Activated naive CD8-positive, alpha-beta T cell treated with anti-CD3 and anti-CD28 coated beads, Interleukin-2, amount 10 ng/mL, durations not matched to agents 7 days and 5 days (primary cell): ENCODE results near the gene ONECUT3. TPM values are rescaled to one million over a fixed set of nuclear protein-coding genes. Genes with fewer than 3 reads are reported as not detected.

Source experiments
- ATAC-seq: fragments of 150-1000 bp; cut with Tn5 transposase; one replicate; pipeline ENCODE4 v1.10.0; 2021; ENCODE audit warnings: low read depth, moderate library complexity
- POLR2A ChIA-PET: fragments of 350-600 bp; sonication (Branson Sonifier 250); formaldehyde crosslinking; loops from one replicate; lab custom pipeline; 2021; ENCODE audit warnings: antibody characterized with exemption; lab: Charles Lee
- DNase-seq: peaks from one replicate; pipeline ENCODE4 v3.0.0; 2021
- H3K27ac Mint-ChIP-seq: one replicate; pipeline ENCODE4 v1.8.0; 2022; ENCODE audit warnings: mild to moderate bottlenecking, mixed read lengths
- H3K27me3 Mint-ChIP-seq: one replicate; pipeline ENCODE4 v1.8.0; 2022; ENCODE audit warnings: mild to moderate bottlenecking, moderate library complexity, mixed read lengths
- H3K36me3 Mint-ChIP-seq: one replicate; pipeline ENCODE4 v1.8.0; 2021; ENCODE audit warnings: mild to moderate bottlenecking, mixed read lengths
- H3K4me1 Mint-ChIP-seq: one replicate; pipeline ENCODE4 v1.8.0; 2021; ENCODE audit warnings: mixed read lengths
- H3K4me3 Mint-ChIP-seq: one replicate; pipeline ENCODE4 v1.8.0; 2022; ENCODE audit warnings: mild to moderate bottlenecking, moderate library complexity, mixed read lengths
- H3K9me3 Mint-ChIP-seq: one replicate; pipeline ENCODE4 v1.8.0; 2021; ENCODE audit warnings: mixed read lengths
- total RNA-seq, 2 experiments: library from RNA; stranded (reverse); gene quantifications; one replicate each; pipeline ENCODE4 v1.2.3, GENCODE V29; 2021

The ONECUT3 gene
- total RNA-seq, 2 experiments from 2014 or later, result not detected

GRCh38 chr19:1807695-1808394 is 54.5 kb downstream of the ONECUT3 start:
- Mint-ChIP-seq H3K9me3 (no peaks in the 10 kb centered on the region), H3K36me3 (peaks cover 4% of the 10 kb centered on the region), H3K27me3 (no peaks in the 10 kb centered on the region), H3K27ac (no peak overlapping the region), H3K4me1 (peaks cover 6% of the 10 kb centered on the region), H3K4me3 (no peak overlapping the region)
- DNase-seq (no peak), ATAC-seq (no peak)
- POLR2A ChIA-PET, result no interaction called here

GRCh38 chr19:1808395-1808731 is 55.1 kb downstream of the ONECUT3 start:
- no peak for DNase-seq
- peaks cover 10% of the 10 kb centered on the region for H3K4me1 Mint-ChIP-seq
- H3K9me3 Mint-ChIP-seq, result no peaks in the 10 kb centered on the region
- no peak overlapping the region for H3K4me3 Mint-ChIP-seq
- peaks cover 2% of the 10 kb centered on the region for H3K36me3 Mint-ChIP-seq
- no peak overlapping the region for H3K27ac Mint-ChIP-seq
- ATAC-seq, result no peak
- H3K27me3 Mint-ChIP-seq, result no peaks in the 10 kb centered on the region
- POLR2A ChIA-PET, result no interaction called here

GRCh38 chr19:1809678-1810077 is 56.4 kb downstream of the ONECUT3 start:
- Mint-ChIP-seq H3K36me3 (no peaks in the 10 kb centered on the region), H3K4me3 (no peak overlapping the region), H3K27ac (no peak overlapping the region), H3K4me1 (peaks cover 11% of the 10 kb centered on the region), H3K9me3 (no peaks in the 10 kb centered on the region), H3K27me3 (no peaks in the 10 kb centered on the region)
- no peak for DNase-seq
- ATAC-seq, result no peak
- POLR2A ChIA-PET, result no interaction called here

- no peaks in the 10 kb centered on the region for H3K36me3 Mint-ChIP-seq
- H3K9me3 Mint-ChIP-seq, result no peaks in the 10 kb centered on the region
- H3K4me3 Mint-ChIP-seq, result peak overlapping the region; percentile 35
- ATAC-seq (no peak), DNase-seq (no peak)
- peaks cover 13% of the 10 kb centered on the region for H3K4me1 Mint-ChIP-seq
- POLR2A ChIA-PET, result interaction anchor here (0.6 to 1.6 kb wide), 3 partner anchors 205 to 265 kb away, joined by 3 to 5 read pairs (median 3); partner anchors contain the start of gene UQCR11
- no peaks in the 10 kb centered on the region for H3K27me3 Mint-ChIP-seq
- no peak overlapping the region for H3K27ac Mint-ChIP-seq
Observed at GRCh38 chr19:1810439-1811160, 57.3 kb downstream of the ONECUT3 start.

GRCh38 chr19:1811472-1811894 is 58.2 kb downstream of the ONECUT3 start:
- Mint-ChIP-seq H3K36me3 (no peaks in the 10 kb centered on the region), H3K4me1 (peaks cover 13% of the 10 kb centered on the region), H3K9me3 (no peaks in the 10 kb centered on the region), H3K4me3 (peak overlapping the region; percentile 97), H3K27me3 (no peaks in the 10 kb centered on the region), H3K27ac (peak overlapping the region; percentile 85)
- DNase-seq (peak; percentile 53), ATAC-seq (no peak)
- POLR2A ChIA-PET, result interaction anchor here (1.1 to 1.6 kb wide), 2 partner anchors 206 to 218 kb away, joined by 3 read pairs; partner anchors contain the start of gene UQCR11

- ATAC-seq, result peak; percentile 20
- POLR2A ChIA-PET, result interaction anchor here (0.8 to 1.6 kb wide), 3 partner anchors 86 to 219 kb away, joined by 3 read pairs; partner anchors contain the start of gene UQCR11
- no peaks in the 10 kb centered on the region for H3K9me3 Mint-ChIP-seq
Observed at GRCh38 chr19:1811942-1812425, 58.7 kb downstream of the ONECUT3 start, which contains the start of gene ATP8B3. ATP8B3 (minus strand) TSS chr19:1812276; CDS start chr19:1811736, 540 bp downstream.

GRCh38 chr19:1812426-1813191 is 59.3 kb downstream of the ONECUT3 start:
- H3K36me3 Mint-ChIP-seq, result no peaks in the 10 kb centered on the region

More at GRCh38 chr19:1811942-1812425, 58.7 kb downstream of the ONECUT3 start, which contains the start of gene ATP8B3:
- Mint-ChIP-seq H3K36me3 (no peaks in the 10 kb centered on the region), H3K27me3 (no peaks in the 10 kb centered on the region), H3K4me1 (peaks cover 13% of the 10 kb centered on the region), H3K27ac (peak within 1 kb of the TSS; percentile 94), H3K4me3 (peak within 1 kb of the TSS; percentile 97)
- peak; percentile 80 for DNase-seq

GRCh38 chr19:1813192-1814182 is 60.2 kb downstream of the ONECUT3 start:
- Mint-ChIP-seq H3K4me3 (peak overlapping the region; percentile 97), H3K36me3 (no peaks in the 10 kb centered on the region), H3K9me3 (no peaks in the 10 kb centered on the region), H3K27ac (peak overlapping the region; percentile 94), H3K27me3 (no peaks in the 10 kb centered on the region), H3K4me1 (peaks cover 13% of the 10 kb centered on the region)
- ATAC-seq (no peak), DNase-seq (no peak)
- POLR2A ChIA-PET, result no interaction called here

More at GRCh38 chr19:1812426-1813191, 59.3 kb downstream of the ONECUT3 start:
- peak overlapping the region; percentile 97 for H3K4me3 Mint-ChIP-seq
- peaks cover 13% of the 10 kb centered on the region for H3K4me1 Mint-ChIP-seq
- ATAC-seq, result peak; percentile 92
- no peaks in the 10 kb centered on the region for H3K9me3 Mint-ChIP-seq
- peak overlapping the region; percentile 94 for H3K27ac Mint-ChIP-seq
- no peaks in the 10 kb centered on the region for H3K27me3 Mint-ChIP-seq
- POLR2A ChIA-PET, result interaction anchor here (0.8 to 1.6 kb wide), 2 partner anchors 86 to 219 kb away, joined by 3 read pairs; no protein-coding TSS in a partner anchor
- DNase-seq, result peak; percentile 91

- no peaks in the 10 kb centered on the region for H3K36me3 Mint-ChIP-seq
- H3K27ac Mint-ChIP-seq, result peak overlapping the region; percentile 38
- H3K4me3 Mint-ChIP-seq, result no peak overlapping the region
- peaks cover 13% of the 10 kb centered on the region for H3K4me1 Mint-ChIP-seq
- DNase-seq (no peak), ATAC-seq (no peak)
- POLR2A ChIA-PET, result interaction anchor here (0.5 kb wide), 1 partner anchor 24 kb away, joined by 3 read pairs; no protein-coding TSS in a partner anchor
- no peaks in the 10 kb centered on the region for H3K9me3 Mint-ChIP-seq
- no peaks in the 10 kb centered on the region for H3K27me3 Mint-ChIP-seq
Observed at GRCh38 chr19:1814391-1814790, 61.1 kb downstream of the ONECUT3 start.

- H3K36me3 Mint-ChIP-seq, result no peaks in the 10 kb centered on the region
- POLR2A ChIA-PET, result interaction anchor here (0.5 kb wide), 1 partner anchor 24 kb away, joined by 3 read pairs; no protein-coding TSS in a partner anchor
- H3K9me3 Mint-ChIP-seq, result no peaks in the 10 kb centered on the region
- DNase-seq (no peak), ATAC-seq (no peak)
- H3K27me3 Mint-ChIP-seq, result no peaks in the 10 kb centered on the region
- no peak overlapping the region for H3K4me3 Mint-ChIP-seq
- no peak overlapping the region for H3K27ac Mint-ChIP-seq
- peaks cover 13% of the 10 kb centered on the region for H3K4me1 Mint-ChIP-seq
Observed at GRCh38 chr19:1814833-1815604, 61.7 kb downstream of the ONECUT3 start.
